HCT116 (cell line): Measurements from ENCODE around the gene OR11H6. TPM values are rescaled to one million over a fixed set of nuclear protein-coding genes. Genes with fewer than 3 reads are reported as not detected.

Experiments
- ATAC-seq: fragments of 200-7000 bp; cut with Tn5 transposase; 2 replicates; pipeline ENCODE4 v1.9.1; 2020; ENCODE audit warnings: mild to moderate bottlenecking, moderate library complexity
- BruUV-seq: library from RNA; stranded (reverse); fragments of 400-500 nt; replicated peaks from 2 replicates; lab custom pipeline; 2021; lab: Mats Ljungman, UMichigan
- CTCF ChIA-PET: fragments of 300-600 bp; sonication (Branson Sonifier 250); formaldehyde crosslinking; loops from one replicate; lab custom pipeline; 2021; ENCODE audit warnings: antibody characterized with exemption; lab: Charles Lee
- POLR2A ChIA-PET: fragments of 300-600, 350-600 bp; sonication (Branson Sonifier 250); formaldehyde crosslinking; loops from one replicate; lab custom pipeline; 2021; ENCODE audit warnings: antibody characterized with exemption; lab: Charles Lee
- RAD21 ChIA-PET, 2 experiments: fragments of 300-600 bp; sonication (Branson Sonifier 250); formaldehyde crosslinking; loops; one replicate each; lab custom pipeline; 2023; ENCODE audit warnings: low total read pairs in 2 of 2; ENCODE audit not compliant: uncharacterized antibody in 2 of 2, unreplicated experiment in 2 of 2, low non-redundant PET in 1 of 2; lab: Charles Lee
- DNase-seq: peaks from one replicate; pipeline ENCODE4 v3.0.0-alpha.2; 2010; ENCODE audit warnings: low read depth, low spot score
- H2AFZ ChIP-seq: fragments of 200-600 bp; shearing (Covaris generic), sonication (generic); 2 replicates; pipeline ENCODE4 v1.6.1; 2017; ENCODE audit warnings: low read depth, mixed run types, mixed read lengths, antibody characterized with exemption, low read length; ENCODE audit not compliant: poor library complexity, severe bottlenecking
- H3K27ac ChIP-seq: 2 replicates; pipeline ENCODE4 v1.5.1; 2012; ENCODE audit warnings: low read depth, low read length
- H3K27me3 ChIP-seq: fragments of 200-600 bp; sonication (generic); 2 replicates; pipeline ENCODE4 v1.6.1; 2016; ENCODE audit warnings: mixed run types, low read length, mixed read lengths; ENCODE audit not compliant: insufficient read depth
- H3K36me3 ChIP-seq, 2 experiments: fragments of 200-500 bp in 1 of 2; fragments of 200-600 bp in 1 of 2; sonication (Bioruptor generic) in 1 of 2; sonication (generic) in 1 of 2; 2 replicates each; pipeline versions ENCODE4 v1.5.1 to v1.6.1; 2014 to 2016; ENCODE audit warnings: low read length in 2 of 2, inconsistent platforms in 1 of 2, mixed read lengths in 1 of 2, mixed run types in 1 of 2; ENCODE audit not compliant: insufficient read depth in 2 of 2, control insufficient read depth in 1 of 2
- H3K4me1 ChIP-seq, 2 experiments: fragments of 200-600 bp in 1 of 2; sonication (generic) in 1 of 2; 2 replicates each; pipeline versions ENCODE4 v1.5.1 to v1.6.1; 2012 to 2017; ENCODE audit warnings: low read length in 2 of 2, inconsistent platforms in 1 of 2, mild to moderate bottlenecking in 1 of 2, mixed read lengths in 1 of 2, mixed run types in 1 of 2, moderate library complexity in 1 of 2; ENCODE audit not compliant: insufficient read depth in 2 of 2, control insufficient read depth in 1 of 2
- H3K4me2 ChIP-seq: fragments of 200-600 bp; sonication (generic); 2 replicates; pipeline ENCODE4 v1.6.1; 2017; ENCODE audit warnings: mixed run types, low read length, mixed read lengths
- H3K4me3 ChIP-seq, 2 experiments: fragments of 200-600 bp in 1 of 2; sonication (generic) in 1 of 2; replicated peaks in 1 of 2; 2 replicates each; pipeline ENCODE4 v1.5.1; 2011 to 2016; ENCODE audit warnings: low read length in 2 of 2, control low read depth in 1 of 2, low read depth in 1 of 2, mild to moderate bottlenecking in 1 of 2, mixed read lengths in 1 of 2, mixed run types in 1 of 2
- H3K79me2 ChIP-seq: fragments of 200-600 bp; sonication (generic); 2 replicates; pipeline ENCODE4 v1.6.1; 2017; ENCODE audit warnings: mild to moderate bottlenecking, mixed run types, low read length, moderate library complexity, mixed read lengths; ENCODE audit not compliant: insufficient read depth
- H3K9ac ChIP-seq: fragments of 200-600 bp; sonication (generic); 2 replicates; pipeline ENCODE4 v1.6.1; 2016; ENCODE audit warnings: low read length, mixed read lengths
- H3K9me2 ChIP-seq: fragments of 200-600 bp; sonication (generic), shearing (Covaris generic); 2 replicates; pipeline ENCODE4 v1.6.1; 2017; ENCODE audit warnings: mixed run types, mild to moderate bottlenecking, moderate library complexity; ENCODE audit not compliant: insufficient read depth
- H3K9me3 ChIP-seq, 2 experiments: fragments of 200-500 bp in 1 of 2; fragments of 200-600 bp in 1 of 2; sonication (Bioruptor generic) in 1 of 2; sonication (generic) in 1 of 2; 2 replicates each; pipeline ENCODE4 v1.6.1; 2014 to 2017; ENCODE audit warnings: low read length in 2 of 2, mixed read lengths in 2 of 2, inconsistent platforms in 1 of 2, low read depth in 1 of 2, mild to moderate bottlenecking in 1 of 2, mixed run types in 1 of 2, moderate library complexity in 1 of 2; ENCODE audit not compliant: control insufficient read depth in 1 of 2, insufficient read depth in 1 of 2
- H4K20me1 ChIP-seq: fragments of 200-600 bp; sonication (generic), shearing (Covaris generic); 2 replicates; pipeline ENCODE4 v1.6.1; 2017; ENCODE audit warnings: mixed run types, mild to moderate bottlenecking, moderate library complexity; ENCODE audit not compliant: insufficient read depth
- CBX3 ChIP-seq: IDR thresholded peaks from 2 replicates; pipeline ENCODE4 v1.6.1; 2012; ENCODE audit warnings: low read depth
- CEBPB ChIP-seq: IDR thresholded peaks from 2 replicates; pipeline ENCODE4 v1.6.1; 2012; ENCODE audit warnings: low read depth
- EGR1 ChIP-seq: IDR thresholded peaks from 2 replicates; pipeline ENCODE4 v1.6.1; 2012; ENCODE audit warnings: low read depth
- EZH2 ChIP-seq: fragments of 200-600 bp; sonication (generic); IDR thresholded peaks from 2 replicates; pipeline ENCODE4 v1.6.1; 2017; ENCODE audit warnings: antibody characterized with exemption, mixed run types
- EZH2phosphoT487 ChIP-seq: fragments of 200-600 bp; IDR thresholded peaks from 2 replicates; pipeline ENCODE4 v1.6.1; 2018; ENCODE audit warnings: antibody characterized with exemption, borderline replicate concordance
- FOSL1 ChIP-seq: IDR thresholded peaks from 2 replicates; pipeline ENCODE4 v1.6.1; 2012; ENCODE audit warnings: low read depth
- JUND ChIP-seq: IDR thresholded peaks from 2 replicates; pipeline ENCODE4 v1.6.1; 2012
- POLR2A ChIP-seq: IDR thresholded peaks from 2 replicates; pipeline ENCODE4 v1.7.0; 2011; ENCODE audit warnings: borderline replicate concordance; ENCODE audit not compliant: insufficient read depth, insufficient read length; ENCODE audit errors: extremely low read depth
- POLR2AphosphoS5 ChIP-seq: IDR thresholded peaks from 2 replicates; pipeline ENCODE4 v1.6.1; 2011; ENCODE audit warnings: mild to moderate bottlenecking, low read depth, low read length, moderate library complexity
- RAD21 ChIP-seq: IDR thresholded peaks from 2 replicates; pipeline ENCODE4 v1.6.1; 2012; ENCODE audit warnings: low read depth, mild to moderate bottlenecking
- SIN3A ChIP-seq: IDR thresholded peaks from 2 replicates; pipeline ENCODE4 v1.6.1; 2012; ENCODE audit warnings: low read depth
- SP1 ChIP-seq: IDR thresholded peaks from 2 replicates; pipeline ENCODE4 v1.6.1; 2012; ENCODE audit warnings: low read depth
- SRF ChIP-seq: IDR thresholded peaks from 2 replicates; pipeline ENCODE4 v1.6.1; 2012; ENCODE audit warnings: low read depth
- TCF7L2 ChIP-seq: IDR thresholded peaks from 2 replicates; pipeline ENCODE4 v1.7.0; 2011; ENCODE audit warnings: borderline replicate concordance, inconsistent platforms; ENCODE audit not compliant: insufficient read depth, insufficient read length; ENCODE audit errors: extremely low read depth
- ZNF274 ChIP-seq: fragments of 200-500 bp; sonication (Bioruptor generic); IDR thresholded peaks from 2 replicates; pipeline ENCODE4 v1.6.1; 2014; ENCODE audit warnings: mild to moderate bottlenecking, low read depth, low read length, inconsistent platforms
- intact Hi-C: fragments of 100-400 bp; cut with micrococcal nuclease; formaldehyde crosslinking; loops from 2 replicates; pipeline ENCODE4 v1.10.0; 2022
- total RNA-seq: library from RNA; stranded (reverse); gene quantifications from one replicate; pipeline ENCODE4 v1.2.1, GENCODE V29; 2021; ENCODE audit not compliant: unreplicated experiment
- TF ChIP-seq, protein P1 (sequence below): IDR thresholded peaks from 2 replicates; pipeline ENCODE4 v1.6.1; 2011; ENCODE audit warnings: mild to moderate bottlenecking, low read length, moderate library complexity; ENCODE audit not compliant: insufficient replicate concordance; ENCODE audit errors: extremely low read depth
- TF ChIP-seq, protein P2 (sequence below): IDR thresholded peaks from 2 replicates; pipeline ENCODE4 v1.6.1; 2012
- TF ChIP-seq, protein P3 (sequence below): IDR thresholded peaks from 2 replicates; pipeline ENCODE4 v1.6.1; 2012
- TF ChIP-seq, protein P4 (sequence below), 3 experiments: fragments of 200-600 bp in 1 of 3; sonication (generic) in 1 of 3; IDR thresholded peaks in 2 of 3; conservative IDR thresholded peaks in 1 of 3; 2 replicates each; pipeline ENCODE4 v1.5.1; 2012 to 2017; ENCODE audit warnings: low read depth in 2 of 3, low read length in 2 of 3, antibody characterized with exemption in 1 of 3, borderline replicate concordance in 1 of 3, control low read depth in 1 of 3, mild to moderate bottlenecking in 1 of 3, mixed read lengths in 1 of 3, mixed run types in 1 of 3, moderate library complexity in 1 of 3; ENCODE audit not compliant: insufficient read depth in 1 of 3

OR11H6 gene
- total RNA-seq, 1 experiment from 2014 or later = not detected

DNA sequence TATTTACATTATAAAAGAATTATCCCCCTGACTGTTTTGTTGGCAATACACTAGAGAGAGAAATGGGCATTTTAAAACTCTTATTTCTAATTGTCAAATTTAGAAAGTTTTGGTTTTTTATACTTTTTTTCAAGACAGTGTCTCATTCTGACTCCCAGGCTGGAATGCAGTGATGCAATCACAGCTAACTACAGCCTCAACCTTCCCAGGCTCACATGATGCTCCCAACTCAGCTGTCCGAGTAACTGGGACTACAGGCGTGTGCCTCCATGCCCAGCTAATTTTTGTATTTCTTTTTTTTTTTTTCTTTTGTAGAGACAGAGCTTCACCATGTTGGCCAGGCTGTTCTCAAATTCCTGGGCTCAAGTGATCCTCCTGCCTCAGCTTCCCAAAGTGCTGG, 8.3 kb upstream of the OR11H6 start (continued):
- TF ChIP-seq, protein P1, sequence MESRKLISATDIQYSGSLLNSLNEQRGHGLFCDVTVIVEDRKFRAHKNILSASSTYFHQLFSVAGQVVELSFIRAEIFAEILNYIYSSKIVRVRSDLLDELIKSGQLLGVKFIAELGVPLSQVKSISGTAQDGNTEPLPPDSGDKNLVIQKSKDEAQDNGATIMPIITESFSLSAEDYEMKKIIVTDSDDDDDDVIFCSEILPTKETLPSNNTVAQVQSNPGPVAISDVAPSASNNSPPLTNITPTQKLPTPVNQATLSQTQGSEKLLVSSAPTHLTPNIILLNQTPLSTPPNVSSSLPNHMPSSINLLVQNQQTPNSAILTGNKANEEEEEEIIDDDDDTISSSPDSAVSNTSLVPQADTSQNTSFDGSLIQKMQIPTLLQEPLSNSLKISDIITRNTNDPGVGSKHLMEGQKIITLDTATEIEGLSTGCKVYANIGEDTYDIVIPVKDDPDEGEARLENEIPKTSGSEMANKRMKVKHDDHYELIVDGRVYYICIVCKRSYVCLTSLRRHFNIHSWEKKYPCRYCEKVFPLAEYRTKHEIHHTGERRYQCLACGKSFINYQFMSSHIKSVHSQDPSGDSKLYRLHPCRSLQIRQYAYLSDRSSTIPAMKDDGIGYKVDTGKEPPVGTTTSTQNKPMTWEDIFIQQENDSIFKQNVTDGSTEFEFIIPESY = no peak
- TF ChIP-seq RAD21 = no peak
- TF ChIP-seq, all 23 proteins: peak for 0

DNA sequence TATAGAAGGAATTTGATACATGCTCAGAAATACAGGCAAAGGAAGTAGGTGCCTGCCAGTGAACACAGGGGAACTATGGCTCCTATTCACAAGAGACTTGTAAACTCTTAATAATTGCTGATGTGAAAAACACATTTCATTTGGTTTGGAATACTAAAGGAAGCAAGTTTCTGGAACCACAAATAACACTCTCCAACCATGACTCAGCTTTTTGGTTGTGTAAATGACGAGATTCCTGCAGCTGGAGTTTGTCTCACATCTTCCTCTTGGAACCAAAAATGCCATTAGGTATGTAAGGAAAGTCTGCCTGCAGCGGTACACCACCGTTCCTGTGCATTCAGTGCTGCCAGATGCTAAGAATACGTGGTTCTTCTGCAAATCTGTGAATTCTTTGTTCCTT, 4.5 kb upstream of the OR11H6 start:
- H4K20me1 ChIP-seq = no peaks in the 10 kb centered on the region
- no peaks in the 10 kb centered on the region for H3K4me1 ChIP-seq
- POLR2A ChIA-PET = no interaction called here
- H3K27me3 ChIP-seq = no peaks in the 10 kb centered on the region
- DNase-seq (no peak), ATAC-seq (no peak)
- no peak overlapping the region for H3K9ac ChIP-seq
- no peak overlapping the region for H3K27ac ChIP-seq
- BruUV-seq = no TSS peak
- no peaks in the 10 kb centered on the region for H3K9me2 ChIP-seq
- no peak overlapping the region for H3K4me3 ChIP-seq
- no peaks in the 10 kb centered on the region for H3K36me3 ChIP-seq
- intact Hi-C loops = no loop called here
- H3K79me2 ChIP-seq = no peaks in the 10 kb centered on the region
- CTCF ChIA-PET = no interaction called here
- RAD21 ChIA-PET = no interaction called here
- no peak overlapping the region for H2AFZ ChIP-seq
- H3K9me3 ChIP-seq = no peaks in the 10 kb centered on the region
- no peak overlapping the region for H3K4me2 ChIP-seq
- TF ChIP-seq FOSL1 (no peak), EGR1 (no peak), ZNF274 (no peak), EZH2phosphoT487 (no peak), SRF (no peak), POLR2AphosphoS5 (no peak), CEBPB (no peak), TCF7L2 (no peak), POLR2A (no peak), SIN3A (no peak), CBX3 (no peak), SP1 (no peak), EZH2 (no peak), JUND (no peak)
- TF ChIP-seq, protein P1 = no peak
- TF ChIP-seq, protein P2, sequence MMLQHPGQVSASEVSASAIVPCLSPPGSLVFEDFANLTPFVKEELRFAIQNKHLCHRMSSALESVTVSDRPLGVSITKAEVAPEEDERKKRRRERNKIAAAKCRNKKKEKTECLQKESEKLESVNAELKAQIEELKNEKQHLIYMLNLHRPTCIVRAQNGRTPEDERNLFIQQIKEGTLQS = no peak
- TF ChIP-seq, protein P3, sequence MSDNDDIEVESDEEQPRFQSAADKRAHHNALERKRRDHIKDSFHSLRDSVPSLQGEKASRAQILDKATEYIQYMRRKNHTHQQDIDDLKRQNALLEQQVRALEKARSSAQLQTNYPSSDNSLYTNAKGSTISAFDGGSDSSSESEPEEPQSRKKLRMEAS = no peak
- TF ChIP-seq, protein P4, sequence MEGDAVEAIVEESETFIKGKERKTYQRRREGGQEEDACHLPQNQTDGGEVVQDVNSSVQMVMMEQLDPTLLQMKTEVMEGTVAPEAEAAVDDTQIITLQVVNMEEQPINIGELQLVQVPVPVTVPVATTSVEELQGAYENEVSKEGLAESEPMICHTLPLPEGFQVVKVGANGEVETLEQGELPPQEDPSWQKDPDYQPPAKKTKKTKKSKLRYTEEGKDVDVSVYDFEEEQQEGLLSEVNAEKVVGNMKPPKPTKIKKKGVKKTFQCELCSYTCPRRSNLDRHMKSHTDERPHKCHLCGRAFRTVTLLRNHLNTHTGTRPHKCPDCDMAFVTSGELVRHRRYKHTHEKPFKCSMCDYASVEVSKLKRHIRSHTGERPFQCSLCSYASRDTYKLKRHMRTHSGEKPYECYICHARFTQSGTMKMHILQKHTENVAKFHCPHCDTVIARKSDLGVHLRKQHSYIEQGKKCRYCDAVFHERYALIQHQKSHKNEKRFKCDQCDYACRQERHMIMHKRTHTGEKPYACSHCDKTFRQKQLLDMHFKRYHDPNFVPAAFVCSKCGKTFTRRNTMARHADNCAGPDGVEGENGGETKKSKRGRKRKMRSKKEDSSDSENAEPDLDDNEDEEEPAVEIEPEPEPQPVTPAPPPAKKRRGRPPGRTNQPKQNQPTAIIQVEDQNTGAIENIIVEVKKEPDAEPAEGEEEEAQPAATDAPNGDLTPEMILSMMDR (IDR thresholded peaks at IDR 0.05 in 2 of 3, conservative IDR thresholded peaks at IDR 0.05 in 1 of 3; ENCODE audit: borderline replicate concordance in 1 of 3, insufficient read depth in 1 of 3, low read depth in 2 of 3, low read length in 2 of 3) = no peak
